Choroid plexus epithelial cell (primary cell): Measurements from ENCODE around the gene POLR2A.
A peak's percentile ranks its signal among the peaks of the same experiment; 100 is the strongest.
"Not testable (repeated sequence)": the region's sequence is repeated elsewhere in the genome, so short reads cannot be mapped to it uniquely, and the experiment has no call there.

Experiments
- DNase-seq: peaks from one replicate; pipeline ENCODE4 v3.0.0-alpha.2; 2010; ENCODE audit warnings: low read depth
- H3K4me3 ChIP-seq: 2 replicates; pipeline ENCODE4 v1.5.1; 2011; ENCODE audit warnings: low read depth, mild to moderate bottlenecking, control low read depth, low read length, moderate library complexity
- CTCF ChIP-seq: conservative IDR thresholded peaks from 2 replicates; pipeline ENCODE4 v1.5.1; 2011; ENCODE audit warnings: low read depth, mild to moderate bottlenecking, control low read depth, inconsistent platforms, low read length, moderate library complexity

Gene POLR2A

GRCh38 chr17:7467498-7467897, 16.7 kb upstream of the POLR2A start:
- DNase-seq = no peak
- TF ChIP-seq CTCF = no peak
- H3K4me3 ChIP-seq = no peak overlapping the region

GRCh38 chr17:7468290-7468689, 15.9 kb upstream of the POLR2A start:
- DNase-seq = no peak
- TF ChIP-seq CTCF = no peak
- H3K4me3 ChIP-seq = no peak overlapping the region

GRCh38 chr17:7468804-7469389, 15.3 kb upstream of the POLR2A start:
- TF ChIP-seq CTCF = no peak
- peak; percentile 47 for DNase-seq
- H3K4me3 ChIP-seq = no peak overlapping the region

- DNase-seq, H3K4me3 ChIP-seq: not testable (repeated sequence)
Measured at GRCh38 chr17:7469843-7470242, 14.3 kb upstream of the POLR2A start.

GRCh38 chr17:7470457-7470973, 13.7 kb upstream of the POLR2A start:
- DNase-seq = not testable (repeated sequence)

GRCh38 chr17:7471729-7472128, 12.4 kb upstream of the POLR2A start:
- no peak for DNase-seq
- H3K4me3 ChIP-seq = no peak overlapping the region
- TF ChIP-seq CTCF = no peak

More at GRCh38 chr17:7470457-7470973, 13.7 kb upstream of the POLR2A start:
- not testable (repeated sequence) for H3K4me3 ChIP-seq

- DNase-seq, H3K4me3 ChIP-seq: not testable (repeated sequence)
Measured at GRCh38 chr17:7474767-7475166, 9.4 kb upstream of the POLR2A start.

- H3K4me3 ChIP-seq = no peak overlapping the region
- no peak for TF ChIP-seq CTCF
- DNase-seq = no peak
Measured at GRCh38 chr17:7475764-7476422, 8.3 kb upstream of the POLR2A start.
